ENCODE measurements around the gene GPRIN3. TPM values are rescaled to one million over a fixed set of nuclear protein-coding genes. Genes with fewer than 3 reads are reported as not detected.

The GPRIN3 gene
- polyA plus RNA-seq, 1 donor (not counting 4 experiments of a cell fraction or from before 2014, with no cell fraction given): not detected

DNA sequence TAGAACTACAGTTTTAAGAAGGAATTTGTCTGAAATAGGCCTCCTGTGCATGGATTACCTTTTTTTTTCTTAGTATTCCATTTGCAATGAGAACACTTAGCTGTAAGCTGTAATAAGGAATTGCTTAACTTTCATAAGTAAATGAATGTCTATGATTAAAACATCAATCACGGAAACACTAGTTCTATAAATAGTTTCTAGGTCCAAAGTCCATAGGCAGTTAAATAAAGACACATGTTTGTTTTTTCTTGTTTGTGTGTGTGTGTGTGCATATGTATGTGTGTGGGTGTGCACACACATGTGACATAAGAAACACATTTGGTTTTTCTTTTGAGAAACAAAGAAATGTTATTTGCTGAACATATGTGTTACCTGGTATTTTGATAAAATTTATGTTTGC lies 11.2 kb downstream of the GPRIN3 start:
- Histone ChIP-seq H3K79me2 (ENCODE audit: control insufficient read depth, insufficient read depth, low read length) (no peaks in the 10 kb centered on the region), H3K9me3 (ENCODE audit: control insufficient read depth, low read depth, low read length) (no peaks in the 10 kb centered on the region), H3K4me3 (ENCODE audit: control insufficient read depth in 2 of 3, extremely low read depth in 1 of 3, insufficient read depth in 2 of 3, low read depth in 1 of 3, low read length in 3 of 3) (no peak overlapping the region), H3K27ac (ENCODE audit: control insufficient read depth, insufficient read depth, low read length) (no peak overlapping the region), H2AFZ (ENCODE audit: control insufficient read depth, low read length) (no peak overlapping the region), H3K27me3 (ENCODE audit: control insufficient read depth, extremely low read depth, insufficient read depth, low read length) (no peaks in the 10 kb centered on the region), H3K36me3 (ENCODE audit: control insufficient read depth in 2 of 2, extremely low read depth in 1 of 2, insufficient read depth in 2 of 2, low read length in 2 of 2) (no peaks in the 10 kb centered on the region), H3K9me1 (ENCODE audit: control insufficient read depth, extremely low read depth, insufficient read depth, low read length) (no peaks in the 10 kb centered on the region), H4K20me1 (ENCODE audit: control insufficient read depth, extremely low read depth, insufficient read depth, low read length) (no peaks in the 10 kb centered on the region), H3K4me1 (ENCODE audit: control insufficient read depth, extremely low read depth, insufficient read depth, low read length) (no peaks in the 10 kb centered on the region), H3K4me2 (ENCODE audit: control insufficient read depth, extremely low read depth, insufficient read depth, low read depth, low read length) (no peak overlapping the region), H3K9ac (ENCODE audit: control insufficient read depth, extremely low read depth, insufficient read depth, low read length) (no peak overlapping the region)
- TF ChIP-seq EZH2 (IDR thresholded peaks at IDR 0.05; ENCODE audit: low read length): no peak
- TF ChIP-seq, protein P1, sequence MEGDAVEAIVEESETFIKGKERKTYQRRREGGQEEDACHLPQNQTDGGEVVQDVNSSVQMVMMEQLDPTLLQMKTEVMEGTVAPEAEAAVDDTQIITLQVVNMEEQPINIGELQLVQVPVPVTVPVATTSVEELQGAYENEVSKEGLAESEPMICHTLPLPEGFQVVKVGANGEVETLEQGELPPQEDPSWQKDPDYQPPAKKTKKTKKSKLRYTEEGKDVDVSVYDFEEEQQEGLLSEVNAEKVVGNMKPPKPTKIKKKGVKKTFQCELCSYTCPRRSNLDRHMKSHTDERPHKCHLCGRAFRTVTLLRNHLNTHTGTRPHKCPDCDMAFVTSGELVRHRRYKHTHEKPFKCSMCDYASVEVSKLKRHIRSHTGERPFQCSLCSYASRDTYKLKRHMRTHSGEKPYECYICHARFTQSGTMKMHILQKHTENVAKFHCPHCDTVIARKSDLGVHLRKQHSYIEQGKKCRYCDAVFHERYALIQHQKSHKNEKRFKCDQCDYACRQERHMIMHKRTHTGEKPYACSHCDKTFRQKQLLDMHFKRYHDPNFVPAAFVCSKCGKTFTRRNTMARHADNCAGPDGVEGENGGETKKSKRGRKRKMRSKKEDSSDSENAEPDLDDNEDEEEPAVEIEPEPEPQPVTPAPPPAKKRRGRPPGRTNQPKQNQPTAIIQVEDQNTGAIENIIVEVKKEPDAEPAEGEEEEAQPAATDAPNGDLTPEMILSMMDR (optimal IDR thresholded peaks at IDR 0.05 in 1 of 3, IDR thresholded peaks at IDR 0.05 in 1 of 3, conservative IDR thresholded peaks at IDR 0.05 in 1 of 3; ENCODE audit: extremely low read depth in 1 of 3, insufficient read depth in 2 of 3, low read length in 3 of 3): no peak
- dilution Hi-C loops (cut with MboI; ENCODE audit: extremely low pct_ligation_motif_present, low sequenced_read_pairs): no loop called here
- no peak for DNase-seq (ENCODE audit: low read depth, low spot score)
- FAIRE-seq: no peak

DNA sequence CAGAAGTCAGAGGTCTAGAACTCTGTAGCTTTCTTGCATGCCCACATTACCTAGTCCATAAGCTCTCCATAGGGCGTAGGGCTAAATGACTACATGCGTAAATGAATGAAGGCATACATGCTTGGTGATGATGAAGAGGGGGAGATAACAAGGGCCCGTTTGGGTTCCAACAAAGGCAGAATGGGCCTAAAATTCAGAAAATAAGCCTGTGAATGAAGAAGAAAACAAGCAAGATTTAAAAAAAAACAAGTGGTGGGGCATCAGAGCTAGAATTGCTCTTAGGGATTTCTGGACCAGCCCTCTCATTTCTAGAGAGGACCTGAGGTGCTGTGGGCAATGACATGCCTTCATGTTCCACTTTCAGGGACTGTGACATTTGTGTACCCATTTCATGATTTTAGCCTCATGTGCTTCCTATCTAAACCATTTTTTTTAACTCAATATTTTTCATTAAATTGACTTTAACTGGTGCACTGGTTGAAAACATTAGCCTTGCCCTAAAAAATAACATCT lies 12.1 kb downstream of the GPRIN3 start:
- FAIRE-seq (no peak), DNase-seq (ENCODE audit: low read depth, low spot score) (no peak)
- Histone ChIP-seq H3K4me2 (ENCODE audit: control insufficient read depth, extremely low read depth, insufficient read depth, low read depth, low read length) (no peak overlapping the region), H3K27ac (ENCODE audit: control insufficient read depth, insufficient read depth, low read length) (no peak overlapping the region), H3K4me3 (ENCODE audit: control insufficient read depth in 2 of 3, extremely low read depth in 1 of 3, insufficient read depth in 2 of 3, low read depth in 1 of 3, low read length in 3 of 3) (no peak overlapping the region), H2AFZ (ENCODE audit: control insufficient read depth, low read length) (no peak overlapping the region), H3K9ac (ENCODE audit: control insufficient read depth, extremely low read depth, insufficient read depth, low read length) (no peak overlapping the region), H3K27me3 (ENCODE audit: control insufficient read depth, extremely low read depth, insufficient read depth, low read length) (no peaks in the 10 kb centered on the region), H4K20me1 (ENCODE audit: control insufficient read depth, extremely low read depth, insufficient read depth, low read length) (no peaks in the 10 kb centered on the region), H3K9me3 (ENCODE audit: control insufficient read depth, low read depth, low read length) (no peaks in the 10 kb centered on the region), H3K36me3 (ENCODE audit: control insufficient read depth in 2 of 2, extremely low read depth in 1 of 2, insufficient read depth in 2 of 2, low read length in 2 of 2) (no peaks in the 10 kb centered on the region), H3K79me2 (ENCODE audit: control insufficient read depth, insufficient read depth, low read length) (no peaks in the 10 kb centered on the region), H3K9me1 (ENCODE audit: control insufficient read depth, extremely low read depth, insufficient read depth, low read length) (no peaks in the 10 kb centered on the region), H3K4me1 (ENCODE audit: control insufficient read depth, extremely low read depth, insufficient read depth, low read length) (no peaks in the 10 kb centered on the region)
- no peak for TF ChIP-seq EZH2 (IDR thresholded peaks at IDR 0.05; ENCODE audit: low read length)
- TF ChIP-seq, protein P1 (optimal IDR thresholded peaks at IDR 0.05 in 1 of 3, IDR thresholded peaks at IDR 0.05 in 1 of 3, conservative IDR thresholded peaks at IDR 0.05 in 1 of 3; ENCODE audit: extremely low read depth in 1 of 3, insufficient read depth in 2 of 3, low read length in 3 of 3): no peak
- dilution Hi-C loops (cut with MboI; ENCODE audit: extremely low pct_ligation_motif_present, low sequenced_read_pairs): no loop called here

All from keratinocyte (primary cell).